Fibroblast of gingiva (primary cell): Measurements from ENCODE around the gene ANAPC16.
"Not testable (repeated sequence)": the region's sequence is repeated elsewhere in the genome, so short reads cannot be mapped to it uniquely, and the experiment has no call there.

Source experiments
- DNase-seq: peaks from one replicate; pipeline ENCODE4 v3.0.0-alpha.2; 2011; ENCODE audit warnings: low read depth

The ANAPC16 gene

GRCh38 chr10:72215611-72216549 lies at the start of gene ANAPC16, which contains the start of gene ASCC1:
ANAPC16 (plus strand) TSS chr10:72216012; CDS start chr10:72223915, 7,903 bp downstream.
ASCC1 (minus strand) TSS chr10:72216276; CDS start chr10:72213298, 2,978 bp downstream.
- peak; percentile 89 for DNase-seq

GRCh38 chr10:72167118-72167517 lies 48.7 kb upstream of the ANAPC16 start:
- DNase-seq: no peak

- DNase-seq: no peak
Measured at GRCh38 chr10:72170263-72170662, 45.5 kb upstream of the ANAPC16 start.

GRCh38 chr10:72170733-72171132 lies 45.1 kb upstream of the ANAPC16 start:
- DNase-seq: no peak

GRCh38 chr10:72171175-72171630 lies 44.6 kb upstream of the ANAPC16 start:
- DNase-seq: peak; percentile 59

GRCh38 chr10:72173262-72173618 lies 42.6 kb upstream of the ANAPC16 start:
- DNase-seq: no peak

- DNase-seq: peak; percentile 57
Measured at GRCh38 chr10:72173619-72174296, 42.1 kb upstream of the ANAPC16 start.

GRCh38 chr10:72174297-72174662 lies 41.5 kb upstream of the ANAPC16 start:
- no peak for DNase-seq

- DNase-seq: peak; percentile 64
Measured at GRCh38 chr10:72175149-72175548, 40.7 kb upstream of the ANAPC16 start.

- no peak for DNase-seq
Measured at GRCh38 chr10:72176701-72177100, 39.1 kb upstream of the ANAPC16 start.

GRCh38 chr10:72177454-72177853 lies 38.4 kb upstream of the ANAPC16 start:
- no peak for DNase-seq

GRCh38 chr10:72184156-72184555 lies 31.7 kb upstream of the ANAPC16 start:
- DNase-seq: no peak

- DNase-seq: peak; percentile 83
Measured at GRCh38 chr10:72186258-72186981, 29.4 kb upstream of the ANAPC16 start.

- DNase-seq: no peak
Measured at GRCh38 chr10:72186982-72187330, 28.9 kb upstream of the ANAPC16 start.

GRCh38 chr10:72194949-72195348 lies 20.9 kb upstream of the ANAPC16 start:
- DNase-seq: no peak

- DNase-seq: no peak
Measured at GRCh38 chr10:72200883-72201282, 14.9 kb upstream of the ANAPC16 start.

GRCh38 chr10:72201293-72201692 lies 14.5 kb upstream of the ANAPC16 start:
- no peak for DNase-seq

GRCh38 chr10:72204296-72204695 lies 11.5 kb upstream of the ANAPC16 start:
- no peak for DNase-seq

GRCh38 chr10:72204724-72205123 lies 11.1 kb upstream of the ANAPC16 start:
- DNase-seq: no peak

GRCh38 chr10:72206511-72207229 lies 9.1 kb upstream of the ANAPC16 start:
- no peak for DNase-seq

GRCh38 chr10:72208526-72208925 lies 7.3 kb upstream of the ANAPC16 start:
- DNase-seq: not testable (repeated sequence)

- DNase-seq: not testable (repeated sequence)
Measured at GRCh38 chr10:72211381-72211780, 4.4 kb upstream of the ANAPC16 start.
